ENCODE data around the gene CFAP157.

Gene CFAP157

DNA sequence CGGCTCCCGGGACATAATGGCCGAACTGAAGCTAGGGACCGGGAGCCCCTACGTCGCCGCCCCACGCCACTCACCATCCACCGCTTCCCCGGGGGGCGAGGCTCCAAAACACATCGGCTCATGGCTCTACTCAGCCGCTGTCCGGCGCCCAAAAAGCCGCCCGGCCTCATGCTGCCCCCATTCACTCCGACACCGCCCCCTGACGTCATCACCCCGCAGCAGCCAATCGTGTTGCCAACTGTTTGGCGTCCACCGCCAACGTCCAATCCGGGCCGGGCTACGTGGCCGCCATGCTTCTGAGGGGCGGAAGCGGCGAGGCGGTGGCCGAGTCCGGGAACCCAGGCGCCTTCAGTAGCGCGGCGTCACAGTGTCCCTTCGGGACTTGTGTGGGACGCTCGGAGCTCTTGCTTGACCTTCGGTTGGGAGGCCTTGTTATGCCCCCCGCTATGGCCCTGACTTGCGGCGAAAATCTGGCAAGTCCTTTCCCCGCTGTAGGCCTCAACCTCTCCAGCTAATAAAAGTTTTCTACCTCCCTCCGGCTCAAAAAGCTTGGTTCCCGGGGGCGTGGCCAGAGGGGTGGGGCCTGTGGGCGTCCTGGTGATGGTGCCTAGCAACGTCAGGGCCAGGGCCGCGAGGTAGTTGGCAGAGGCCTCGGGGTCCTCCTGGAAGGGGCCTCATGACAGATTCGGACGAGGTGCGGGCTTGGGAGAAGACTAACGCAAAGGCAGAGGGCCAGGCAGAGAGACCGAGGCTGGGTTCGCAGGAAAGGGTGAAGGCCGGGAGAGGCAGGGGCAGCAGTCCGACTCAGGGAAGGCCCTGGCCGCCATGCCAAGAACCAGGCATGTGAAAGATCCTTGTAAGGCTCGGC lies 8.9 kb downstream of the CFAP157 start, which contains the start of the genes PTRH1 and TTC16:
Gene PTRH1 (minus strand): TSS at position 194 of the 868 bp plus-strand sequence. CDS start 24 bp downstream, at position 170.
Gene TTC16 (plus strand): TSS at position 610 of the 868 bp plus-strand sequence. CDS start 67 bp downstream, at position 677.
- DNase-seq (ENCODE audit: low read depth in 2 of 2): peak; percentile 92 to 98

DNA sequence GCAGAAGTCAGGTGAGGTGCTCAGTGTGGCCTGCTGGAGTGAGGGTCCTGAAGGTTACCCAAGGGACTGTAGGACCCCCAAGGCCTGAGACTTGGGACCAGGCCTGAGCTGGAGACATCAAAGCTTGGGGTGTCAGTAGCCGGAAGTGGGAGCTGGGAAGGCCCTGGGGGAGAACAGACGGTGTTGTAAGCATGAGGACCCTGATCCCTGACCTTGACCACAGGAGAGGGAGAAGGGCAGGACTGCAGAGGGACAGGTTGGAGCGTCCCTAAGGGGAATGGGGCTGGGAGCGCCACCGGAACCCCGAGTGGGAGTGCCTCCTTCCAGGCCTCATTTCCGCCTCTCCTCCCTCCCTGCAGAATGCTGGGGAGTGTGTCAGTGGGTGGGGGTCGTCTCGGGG lies 9.6 kb downstream of the CFAP157 start:
- DNase-seq (ENCODE audit: low read depth in 2 of 2): no peak

DNA sequence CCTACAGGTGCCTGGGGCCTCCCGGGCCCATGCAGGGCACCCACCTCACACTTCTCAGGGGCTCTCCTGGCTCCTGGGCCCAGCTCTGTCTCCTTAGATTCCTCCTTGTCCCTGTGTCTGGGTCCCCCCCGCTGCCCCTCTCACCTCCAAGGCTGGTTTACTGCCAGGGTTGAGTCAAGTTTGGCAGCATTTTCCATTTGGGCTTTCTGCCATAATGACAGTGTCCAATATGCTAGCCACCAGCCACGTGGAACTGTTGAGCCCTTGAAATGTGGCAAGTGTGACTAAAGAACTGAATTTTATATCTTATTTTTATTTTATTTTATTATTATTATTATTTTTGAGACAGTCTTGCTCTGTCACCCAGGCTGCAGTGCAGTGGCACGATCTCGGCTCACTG lies 11.0 kb downstream of the CFAP157 start:
- no peak for DNase-seq (ENCODE audit: low read depth in 2 of 2)

DNA sequence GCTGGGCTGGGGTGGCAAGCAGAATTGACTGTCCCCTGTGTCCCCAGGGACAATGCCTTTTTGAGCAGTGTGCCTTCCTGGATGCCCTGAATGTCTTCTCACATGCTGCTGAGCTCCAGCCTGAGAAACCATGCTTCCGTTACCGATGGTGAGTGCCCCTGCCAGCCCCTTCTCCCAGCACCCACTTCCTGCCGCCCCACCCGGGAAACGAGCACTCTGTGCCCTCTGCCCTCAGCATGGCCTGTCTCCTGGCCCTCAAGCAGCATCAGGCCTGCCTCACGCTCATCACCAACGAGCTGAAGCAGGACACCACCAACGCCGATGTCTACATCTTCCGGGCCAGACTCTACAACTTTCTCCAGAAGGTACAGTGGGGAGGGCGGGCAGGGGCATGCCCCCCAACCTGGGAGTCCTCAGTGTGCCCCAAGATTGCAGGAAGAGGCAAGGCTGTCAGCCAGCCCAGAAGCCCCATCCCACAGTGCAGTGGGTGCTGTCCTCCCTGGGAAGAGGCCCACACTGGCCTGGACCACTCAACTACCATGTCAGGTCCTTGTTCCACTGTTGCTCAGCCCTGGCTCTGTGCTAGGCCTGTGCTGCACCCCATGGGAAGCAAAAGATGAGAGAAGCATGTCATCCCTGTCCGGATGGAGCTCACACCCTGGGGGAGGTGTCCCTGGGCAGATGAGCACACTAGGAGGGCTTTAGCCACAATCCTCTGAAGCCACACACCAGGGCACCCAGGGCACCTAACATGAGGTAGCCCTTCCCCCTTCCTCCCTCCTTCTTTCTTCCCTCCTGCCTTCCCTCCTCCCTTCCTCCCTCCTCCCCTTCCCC lies 13.5 kb downstream of the CFAP157 start:
- DNase-seq (ENCODE audit: low read depth in 2 of 2): no peak

DNA sequence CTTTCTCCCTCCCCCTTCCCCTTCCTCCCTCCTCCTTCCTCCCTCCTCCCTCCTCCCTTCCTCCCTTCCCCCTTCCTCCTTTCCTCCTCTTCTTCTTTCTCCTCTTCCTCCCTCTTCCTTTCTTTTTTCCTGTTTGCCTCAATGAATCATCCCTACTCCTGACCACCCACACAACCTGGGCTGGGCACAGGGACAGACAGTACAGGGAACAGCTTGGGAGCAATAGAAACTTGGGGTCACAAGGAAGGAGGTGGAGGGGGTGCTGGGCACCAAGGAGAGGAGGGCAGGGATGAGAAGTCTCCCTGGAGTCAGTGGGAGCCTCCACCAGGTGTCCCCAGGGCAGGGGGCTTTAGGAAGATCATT lies 14.1 kb downstream of the CFAP157 start:
- DNase-seq (ENCODE audit: low read depth in 2 of 2): no peak

DNA sequence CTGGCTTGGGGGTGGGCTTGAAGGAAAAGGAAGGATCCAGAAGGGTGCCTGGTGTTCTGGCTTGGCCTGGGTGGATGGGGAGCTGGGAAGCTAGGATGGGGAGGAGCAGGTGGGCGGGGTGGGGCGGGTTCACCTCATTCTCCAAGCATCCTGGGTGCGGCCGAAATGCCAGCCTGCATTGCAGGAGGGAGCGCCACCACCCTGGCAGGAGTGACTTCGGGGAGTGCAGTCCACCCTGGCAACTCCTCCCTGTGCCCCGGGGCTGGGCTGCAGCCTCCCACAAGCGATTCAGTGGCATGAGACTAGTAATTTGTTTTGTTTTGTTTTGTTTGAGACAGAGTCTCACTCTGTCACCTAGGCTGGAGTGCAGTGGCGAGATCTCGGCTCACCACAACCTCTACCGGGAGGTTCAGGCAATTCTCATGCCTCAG lies 14.6 kb downstream of the CFAP157 start:
- no peak for DNase-seq (ENCODE audit: low read depth in 2 of 2)

DNA sequence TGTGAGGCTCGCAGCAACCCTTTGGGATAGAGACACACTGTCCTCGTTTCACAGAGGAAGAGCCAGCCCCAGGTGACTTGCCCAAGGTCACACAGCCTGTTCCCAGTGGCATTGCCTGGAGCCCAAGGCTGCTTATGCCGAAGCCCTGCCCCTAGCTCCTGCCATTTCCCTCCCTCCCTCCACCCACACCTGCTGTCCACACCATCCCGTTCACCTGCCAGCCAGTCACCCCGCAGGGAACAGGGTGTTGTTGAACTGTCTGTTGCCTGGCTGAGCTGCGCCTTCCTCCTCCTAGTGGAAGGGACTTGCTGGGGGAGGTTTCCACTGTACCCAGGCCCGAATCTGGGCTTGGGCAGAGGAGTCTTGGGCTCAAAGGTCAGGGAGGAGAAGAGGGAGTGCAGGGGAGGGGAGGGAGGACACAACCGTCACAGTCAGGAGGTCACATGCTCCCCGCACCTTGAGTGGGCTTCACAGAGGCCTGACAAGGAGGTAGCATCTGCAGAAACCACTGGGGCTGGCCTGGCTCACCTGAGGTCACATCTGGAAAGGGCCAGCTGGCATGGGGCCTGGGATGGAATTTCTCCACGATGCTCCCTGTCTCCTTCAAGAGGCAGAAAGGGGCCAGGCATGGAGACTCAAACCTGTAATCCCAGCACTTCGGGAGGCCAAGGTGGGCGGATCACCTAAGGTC lies 15.4 kb downstream of the CFAP157 start:
- no peak for DNase-seq (ENCODE audit: low read depth in 2 of 2)

DNA sequence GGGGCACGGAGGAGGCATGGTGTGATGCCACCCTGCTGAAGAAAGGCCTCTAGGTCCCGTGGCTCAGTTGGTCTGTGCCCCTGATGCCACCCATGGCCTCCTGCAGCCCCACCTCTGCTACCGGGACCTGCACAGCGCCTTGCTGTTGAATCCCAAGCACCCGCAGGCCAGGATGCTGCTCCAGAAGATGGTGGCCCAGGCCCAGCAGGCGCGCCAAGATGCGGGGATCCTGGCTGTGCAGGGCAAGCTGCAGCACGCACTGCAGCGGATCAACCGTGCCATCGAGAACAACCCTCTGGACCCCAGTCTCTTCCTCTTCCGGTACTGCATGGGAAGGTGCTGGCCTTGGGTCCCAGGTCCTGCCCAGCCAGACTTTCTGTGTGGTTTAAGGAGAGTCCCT lies 16.2 kb downstream of the CFAP157 start:
- DNase-seq (ENCODE audit: low read depth in 2 of 2): no peak

DNA sequence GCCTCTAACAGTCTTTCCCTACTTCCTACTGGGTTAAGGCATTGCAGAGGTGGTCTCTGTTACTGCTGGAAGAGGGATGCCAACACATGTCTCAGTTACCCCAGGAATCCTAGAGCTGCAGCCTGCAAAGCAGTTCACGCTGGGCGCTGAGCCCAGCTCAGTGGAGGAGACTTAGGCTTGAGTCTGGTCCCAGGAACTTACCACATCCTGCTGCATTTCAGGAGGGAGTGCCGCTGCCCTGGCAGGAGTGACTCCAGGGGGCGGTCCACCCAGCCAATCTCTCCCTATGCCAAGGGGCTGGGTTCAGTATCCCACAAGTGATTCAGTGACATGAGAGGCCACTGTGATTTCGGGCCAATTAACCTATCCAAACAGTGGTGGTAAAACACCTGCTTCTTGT lies 16.7 kb downstream of the CFAP157 start:
- DNase-seq (ENCODE audit: low read depth in 2 of 2): no peak

DNA sequence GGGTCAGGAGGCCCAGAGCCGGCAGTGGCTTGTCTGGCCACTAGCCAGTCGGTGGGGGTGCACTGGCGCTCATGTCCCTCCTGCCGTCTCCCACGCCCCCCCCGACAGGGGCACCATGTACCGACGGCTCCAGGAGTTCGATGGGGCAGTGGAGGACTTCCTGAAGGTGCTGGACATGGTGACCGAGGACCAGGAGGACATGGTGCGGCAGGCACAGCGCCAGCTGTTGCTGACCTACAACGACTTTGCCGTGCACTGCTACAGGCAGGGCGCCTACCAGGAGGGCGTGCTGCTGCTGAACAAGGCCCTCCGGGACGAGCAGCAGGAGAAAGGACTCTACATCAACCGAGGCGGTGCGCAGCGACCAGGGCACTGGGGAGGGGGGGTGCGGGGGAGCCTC lies 17.2 kb downstream of the CFAP157 start:
- no peak for DNase-seq (ENCODE audit: low read depth in 2 of 2)

DNA sequence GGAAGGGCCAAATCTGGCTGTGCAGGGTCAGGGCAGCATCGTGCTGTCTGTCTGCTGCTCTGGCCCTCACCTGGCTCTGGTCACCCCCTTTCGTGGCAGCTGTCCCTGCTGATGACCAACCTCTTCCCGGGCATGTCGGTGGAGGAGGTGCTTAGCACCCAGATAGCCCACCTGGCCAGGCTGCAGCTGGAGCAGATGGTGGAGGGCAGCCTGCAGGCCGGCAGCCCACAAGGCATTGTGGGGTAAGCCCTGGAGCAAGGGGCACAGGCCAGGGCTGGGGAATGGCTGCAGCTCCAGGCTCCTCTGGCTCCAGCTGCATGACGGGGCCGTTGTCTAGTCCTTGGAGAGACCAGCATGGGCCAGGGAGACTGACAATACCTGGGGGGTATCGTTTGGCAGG lies 20.1 kb downstream of the CFAP157 start:
- no peak for DNase-seq (ENCODE audit: low read depth in 2 of 2)

DNA sequence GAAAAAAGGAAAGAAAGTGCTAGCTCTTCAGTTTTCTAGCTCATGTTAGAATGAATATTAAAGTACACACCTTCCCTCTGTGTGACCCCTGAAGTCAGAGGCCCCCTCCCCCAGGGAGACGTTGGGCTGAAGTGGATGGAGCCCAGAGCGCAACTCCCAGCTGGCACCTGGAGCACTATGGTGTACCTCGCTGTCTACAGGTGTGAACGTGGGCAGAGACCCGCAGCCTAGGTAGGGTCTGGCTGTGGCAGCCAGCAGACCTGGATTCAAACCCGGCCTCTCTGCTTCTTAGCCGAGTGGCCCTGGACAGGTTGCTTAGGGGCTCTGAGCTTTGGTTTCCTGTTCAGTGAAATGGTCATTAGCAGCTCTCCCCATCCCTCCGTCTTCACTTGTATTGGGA lies 22.0 kb downstream of the CFAP157 start:
- no peak for DNase-seq (ENCODE audit: low read depth in 2 of 2)

DNA sequence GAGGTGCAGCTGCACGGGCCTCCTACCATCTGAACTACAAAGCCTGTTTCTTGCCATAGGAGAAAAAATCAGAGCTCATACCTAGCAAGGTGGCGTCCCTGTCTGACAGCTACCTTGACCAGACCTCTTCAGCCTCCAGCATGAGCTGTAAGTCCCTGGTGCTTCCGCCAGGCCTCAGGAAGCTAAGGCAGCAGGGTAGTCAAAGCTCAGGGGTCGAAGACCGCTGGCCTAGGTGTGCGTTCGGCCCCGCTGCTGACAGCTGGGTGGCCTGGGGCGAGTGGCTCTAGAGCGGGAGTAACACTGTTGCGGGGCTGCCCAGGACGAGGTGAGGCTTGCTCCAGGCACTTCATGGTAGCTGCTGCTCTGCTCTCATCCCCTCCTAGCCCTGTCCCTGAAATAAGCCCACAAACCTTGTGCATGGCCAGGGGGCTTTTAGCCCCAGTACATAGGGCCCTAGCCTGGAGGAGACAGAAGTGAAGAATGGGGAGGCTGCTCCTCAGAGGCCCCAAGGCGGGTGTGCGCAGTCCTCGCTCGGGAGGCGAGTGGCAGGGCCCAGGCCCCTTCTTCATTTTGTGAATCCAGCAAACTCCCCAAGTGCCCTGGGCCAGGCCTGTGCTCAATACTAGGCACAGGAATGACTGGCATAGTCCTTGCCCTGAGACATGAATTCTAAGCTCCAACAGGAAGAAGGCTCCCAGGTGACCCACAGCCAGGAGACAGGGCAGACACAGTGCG lies 22.9 kb downstream of the CFAP157 start:
- no peak for DNase-seq (ENCODE audit: low read depth in 2 of 2)

DNA sequence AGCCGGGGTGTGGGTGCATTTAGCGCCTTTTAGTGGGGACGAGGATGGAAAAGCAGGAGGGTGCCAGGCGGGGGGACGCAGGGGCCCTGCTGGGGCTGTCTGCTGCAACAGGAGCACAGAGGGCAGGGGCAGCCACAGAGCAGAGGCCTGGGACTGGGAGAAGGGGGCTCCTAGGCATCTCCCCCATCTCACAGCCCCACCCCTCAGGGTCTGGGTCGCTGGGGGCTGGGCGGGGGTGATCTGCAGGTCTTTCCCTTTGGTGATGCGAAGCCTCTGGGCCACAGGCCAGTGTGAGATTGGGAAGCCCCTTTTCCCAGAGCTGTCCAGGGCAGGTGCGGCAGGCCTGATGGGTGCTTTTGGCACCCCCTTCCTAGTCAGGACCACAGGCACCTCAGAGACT lies 23.5 kb downstream of the CFAP157 start:
- DNase-seq (ENCODE audit: low read depth in 2 of 2): no peak

DNA sequence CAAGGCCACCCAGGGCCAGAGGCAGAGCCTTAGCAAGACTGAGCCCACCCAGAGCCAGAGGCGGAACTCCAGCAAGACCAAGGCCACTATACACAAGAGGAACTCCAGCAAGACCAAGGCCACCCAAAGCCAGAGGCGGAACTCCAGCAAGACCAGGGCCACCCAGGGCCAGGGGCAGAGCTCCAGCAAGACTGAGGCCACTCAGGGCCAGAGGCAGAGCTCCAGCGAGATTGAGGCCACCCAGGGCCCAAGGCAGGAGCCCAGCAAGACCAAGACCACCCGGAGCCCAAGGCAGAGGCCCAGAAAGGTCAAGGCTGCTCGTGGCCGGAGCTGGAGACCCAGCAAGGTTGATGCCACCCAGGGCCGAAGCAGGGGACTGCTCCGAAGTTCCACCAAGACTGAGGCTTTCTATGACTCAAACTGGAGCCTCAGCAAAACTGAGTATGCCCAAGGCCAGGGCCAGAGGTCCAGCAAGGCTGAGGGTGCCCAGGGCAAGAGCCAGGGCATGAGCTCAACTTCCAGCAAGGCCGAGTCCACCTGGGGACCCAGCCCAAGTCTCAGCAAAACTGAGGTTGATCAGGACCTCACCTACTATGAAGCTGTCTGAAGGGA lies 24.1 kb downstream of the CFAP157 start:
- DNase-seq (ENCODE audit: low read depth in 2 of 2): no peak

DNA sequence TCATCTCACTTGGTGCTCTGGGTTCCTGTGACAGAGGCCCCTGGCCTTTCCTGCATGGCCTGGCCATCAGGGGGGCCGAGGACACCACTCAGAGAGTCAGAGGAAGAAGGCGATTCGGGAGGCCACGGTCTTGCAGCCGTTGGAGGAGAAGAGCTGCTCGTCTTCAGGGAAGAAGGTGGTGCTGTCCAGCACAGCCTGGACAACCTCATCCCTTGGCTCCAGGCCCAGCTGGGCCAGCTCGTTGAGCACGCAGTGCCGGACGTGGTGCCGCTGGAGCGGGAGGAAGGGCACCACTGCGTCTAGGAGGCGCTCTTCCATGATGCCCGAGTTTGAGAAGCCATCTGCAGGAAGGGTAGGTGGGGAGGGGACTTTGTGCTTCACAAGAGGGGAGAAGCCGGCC lies 25.1 kb downstream of the CFAP157 start:
- DNase-seq (ENCODE audit: low read depth in 2 of 2): no peak

DNA sequence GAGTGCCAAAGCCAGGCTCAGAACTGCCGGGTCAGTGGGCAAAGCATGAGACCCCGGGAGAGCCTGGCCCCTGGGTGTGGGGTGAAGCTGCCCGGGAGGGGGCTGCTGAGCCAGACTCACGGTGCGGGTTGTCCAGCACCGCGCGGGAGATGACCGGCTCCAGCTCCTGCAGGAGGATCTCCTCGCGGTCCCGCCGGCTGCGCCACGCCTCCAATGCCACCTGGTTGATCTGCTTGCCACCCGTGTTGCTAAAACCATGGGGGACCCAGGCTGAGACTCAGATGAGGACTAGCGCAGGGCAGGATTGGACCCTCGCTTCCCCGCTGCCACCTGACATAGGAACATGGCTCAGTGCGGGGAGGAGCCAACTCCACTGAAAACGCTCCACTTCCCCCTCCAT lies 25.7 kb downstream of the CFAP157 start:
- no peak for DNase-seq (ENCODE audit: low read depth in 2 of 2)

DNA sequence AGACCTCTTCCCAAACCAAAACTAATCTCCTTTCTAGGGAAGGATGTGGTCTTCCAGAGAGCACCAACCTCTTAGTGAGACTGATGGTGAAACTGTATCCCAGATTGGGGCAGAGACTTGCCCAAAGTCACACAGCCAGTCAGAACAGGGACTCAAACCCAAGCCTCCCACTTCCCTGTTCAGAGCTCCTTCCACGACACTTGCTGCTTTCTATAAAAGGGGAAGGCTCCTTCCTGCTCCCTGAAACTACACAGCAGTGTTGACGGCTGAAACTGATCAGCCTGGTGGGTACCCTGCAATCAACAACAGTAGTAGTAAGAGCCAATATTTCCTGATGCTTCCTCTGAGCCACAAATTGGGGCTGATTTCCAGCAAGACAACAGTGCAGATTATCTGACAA lies 26.8 kb downstream of the CFAP157 start:
- DNase-seq (ENCODE audit: low read depth in 2 of 2): no peak

DNA sequence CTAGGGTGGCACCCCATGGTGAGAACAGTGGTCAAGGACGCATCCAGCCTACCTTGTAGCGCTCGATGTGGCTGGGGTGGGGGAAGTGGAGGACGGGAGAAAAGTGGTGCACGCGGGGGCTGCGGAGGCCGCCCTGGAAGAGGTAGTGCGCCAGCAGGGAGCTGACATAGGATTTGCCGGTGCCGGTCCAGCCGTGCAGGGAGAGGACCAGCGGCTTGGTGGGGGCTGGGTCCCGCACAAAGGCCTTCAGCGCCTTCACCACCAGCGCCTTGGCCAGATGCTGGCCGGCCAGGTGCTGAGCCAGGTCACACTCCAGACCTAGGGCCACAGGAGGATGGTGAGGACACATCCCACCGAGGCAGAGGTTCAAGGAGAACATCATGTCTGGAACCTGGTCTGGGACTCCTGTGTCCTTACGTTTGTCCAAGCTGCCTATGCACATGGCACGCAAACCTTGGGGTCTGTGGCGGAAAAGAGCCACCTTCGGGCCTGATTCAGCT lies 27.5 kb downstream of the CFAP157 start:
- no peak for DNase-seq (ENCODE audit: low read depth in 2 of 2)

DNA sequence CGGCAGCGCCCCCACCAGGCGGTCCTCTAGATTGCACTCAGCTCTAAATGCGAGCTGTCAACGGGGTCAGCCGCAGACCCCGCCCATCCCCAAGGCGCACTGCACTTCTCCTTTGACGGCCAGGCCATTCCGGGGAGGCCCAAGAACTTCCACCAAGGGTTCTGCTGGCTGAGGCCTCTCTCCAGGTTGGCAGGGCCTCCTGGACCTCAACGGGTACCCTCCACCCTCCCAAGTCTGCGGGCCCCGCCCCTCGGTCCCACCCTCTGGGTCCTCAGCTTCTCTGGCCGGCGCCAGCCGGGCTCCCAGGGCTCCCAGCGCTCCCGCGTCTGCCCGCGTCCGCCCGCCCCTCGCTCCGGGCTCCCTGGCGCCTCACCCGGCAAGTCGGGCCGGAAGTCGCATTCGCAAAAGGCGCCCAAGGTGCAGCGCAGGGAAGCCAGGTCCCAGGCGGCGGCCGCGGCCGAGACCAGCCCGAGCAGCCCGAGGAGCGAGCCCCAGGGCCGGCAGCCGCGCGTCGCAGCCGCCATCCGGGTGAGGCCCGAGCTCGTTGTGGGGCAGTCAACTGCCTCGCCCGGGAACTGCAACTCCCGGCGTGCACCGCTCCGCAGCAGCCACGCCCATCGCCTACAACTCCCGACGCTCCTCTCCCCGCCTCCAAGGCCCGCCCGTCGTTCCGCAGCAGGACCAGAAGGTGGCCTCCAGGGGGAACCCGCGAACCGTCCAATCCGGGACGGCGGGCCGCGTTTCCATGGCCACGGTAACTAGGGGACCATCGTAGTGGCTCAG lies 28.1 kb downstream of the CFAP157 start, which contains the start of gene TOR2A:
Gene TOR2A (minus strand): TSS at position 548 of the 783 bp plus-strand sequence. CDS start 24 bp downstream, at position 524.
- DNase-seq (ENCODE audit: low read depth in 2 of 2): peak; percentile 97 to 98
